B cell (primary cell): ENCODE data around the gene BUB1B. TPM values are rescaled to one million over a fixed set of nuclear protein-coding genes. Genes with fewer than 3 reads are reported as not detected.

Experiments
- ATAC-seq: fragments of 200-7000 bp; cut with Tn5 transposase; one replicate; pipeline ENCODE4 v1.10.0; 2021; ENCODE audit warnings: low read depth, mild to moderate bottlenecking, moderate number of reproducible peaks, moderate library complexity
- CTCF ChIA-PET: fragments of 350-600 bp; sonication (Branson Sonifier 250); formaldehyde crosslinking; loops from one replicate; lab custom pipeline; 2021; ENCODE audit warnings: antibody characterized with exemption, inconsistent platforms; lab: Charles Lee
- POLR2A ChIA-PET: fragments of 350-600 bp; sonication (Branson Sonifier 250); formaldehyde crosslinking; loops from one replicate; lab custom pipeline; 2021; ENCODE audit warnings: antibody characterized with exemption; lab: Charles Lee
- DNase-seq: peaks from one replicate; pipeline ENCODE4 v3.0.0; 2013
- H2AFZ ChIP-seq: 2 replicates; pipeline ENCODE4 v1.6.1; 2012; ENCODE audit warnings: mild to moderate bottlenecking, low read depth, low read length; ENCODE audit not compliant: insufficient read depth, poor library complexity, severe bottlenecking
- H3K27ac ChIP-seq, 2 donors: 1 replicate in 1 of 2; 2 replicates in 1 of 2; pipeline ENCODE4 v1.5.1; 2012 to 2013; ENCODE audit warnings: low read length in 2 of 2, mild to moderate bottlenecking in 2 of 2, moderate library complexity in 1 of 2
- H3K27me3 ChIP-seq, 4 experiments: fragments of 200-600 bp in 1 of 4; sonication (generic) in 1 of 4; replicated peaks in 1 of 4; 1 replicate in 2 of 4; 2 replicates in 2 of 4; pipeline versions ENCODE4 v1.6.1 to v1.7.0; 2013 to 2016; ENCODE audit warnings: low read length in 3 of 4, mild to moderate bottlenecking in 2 of 4, mixed read lengths in 1 of 4, moderate library complexity in 1 of 4; ENCODE audit not compliant: insufficient read depth in 4 of 4, control insufficient read depth in 3 of 4; ENCODE audit errors: control extremely low read depth in 1 of 4
- H3K36me3 ChIP-seq, 2 experiments: replicated peaks in 1 of 2; 1 replicate in 1 of 2; 2 replicates in 1 of 2; pipeline versions ENCODE4 v1.6.1 to v1.7.1; 2013; ENCODE audit warnings: low read length in 1 of 2; ENCODE audit not compliant: insufficient read depth in 2 of 2, control insufficient read depth in 1 of 2; ENCODE audit errors: control extremely low read depth in 1 of 2, extremely low read depth in 1 of 2
- H3K4me1 ChIP-seq, 2 donors: fragments of 200-600 bp in 1 of 2; sonication (generic) in 1 of 2; 1 replicate in 1 of 2; 2 replicates in 1 of 2; pipeline versions ENCODE4 v1.5.1 to v1.6.1; 2013 to 2017; ENCODE audit warnings: low read length in 2 of 2; ENCODE audit not compliant: control insufficient read depth in 2 of 2, insufficient read depth in 2 of 2
- H3K4me2 ChIP-seq: replicated peaks from 2 replicates; pipeline ENCODE3; 2012; ENCODE audit warnings: mild to moderate bottlenecking, low read depth, low read length; ENCODE audit not compliant: poor library complexity, severe bottlenecking
- H3K4me3 ChIP-seq, 5 experiments: fragments of 200-600 bp in 1 of 5; sonication (generic) in 1 of 5; 1 replicate in 3 of 5; 2 replicates in 2 of 5; pipeline versions ENCODE4 v1.5.1 to v1.7.0; 2011 to 2016; ENCODE audit warnings: low read length in 4 of 5, mild to moderate bottlenecking in 4 of 5, low read depth in 2 of 5, control low read depth in 1 of 5, moderate library complexity in 1 of 5; ENCODE audit not compliant: insufficient read depth in 1 of 5; ENCODE audit errors: control extremely low read depth in 1 of 5, extremely low read depth in 1 of 5
- H3K79me2 ChIP-seq: fragments of 200-600 bp; sonication (generic); one replicate; pipeline ENCODE4 v1.6.0; 2016; ENCODE audit warnings: low read length; ENCODE audit not compliant: control insufficient read depth, insufficient read depth
- H3K9ac ChIP-seq: fragments of 200-600 bp; sonication (generic); 2 replicates; pipeline ENCODE4 v1.6.1; 2017; ENCODE audit warnings: mild to moderate bottlenecking, low read length, moderate library complexity
- H3K9me3 ChIP-seq, 3 donors: one replicate each; pipeline versions ENCODE4 v1.6.1 to v1.7.1; 2013; ENCODE audit warnings: low read length in 2 of 3; ENCODE audit not compliant: control insufficient read depth in 2 of 3, insufficient read depth in 1 of 3; ENCODE audit errors: control extremely low read depth in 1 of 3
- H4K20me1 ChIP-seq: 2 replicates; pipeline ENCODE4 v1.6.0; 2012; ENCODE audit warnings: mild to moderate bottlenecking, low read length; ENCODE audit not compliant: insufficient read depth, control insufficient read depth, poor library complexity, severe bottlenecking
- H3K27ac Mint-ChIP-seq: one replicate; pipeline ENCODE4 v1.8.0; 2021; ENCODE audit warnings: mixed read lengths
- H3K27me3 Mint-ChIP-seq: one replicate; pipeline ENCODE4 v1.8.0; 2021; ENCODE audit warnings: mixed read lengths
- H3K4me1 Mint-ChIP-seq: one replicate; pipeline ENCODE4 v1.8.0; 2021; ENCODE audit warnings: mixed read lengths
- H3K4me3 Mint-ChIP-seq: one replicate; pipeline ENCODE4 v1.8.0; 2021; ENCODE audit warnings: mixed read lengths
- H3K9me3 Mint-ChIP-seq: one replicate; pipeline ENCODE4 v1.8.0; 2022; ENCODE audit warnings: mixed read lengths; ENCODE audit not compliant: insufficient read depth
- EZH2 ChIP-seq: IDR thresholded peaks from 2 replicates; pipeline ENCODE4 v1.6.1; 2012; ENCODE audit warnings: borderline replicate concordance, low read depth, mild to moderate bottlenecking, moderate library complexity, low read length; ENCODE audit not compliant: insufficient read depth, poor library complexity, severe bottlenecking
- WGBS: methylation state at CpG from one replicate; pipeline ENCODE4 v1.1.5; 2013; ENCODE audit warnings: missing lambda C conversion rate; ENCODE audit not compliant: insufficient coverage; 5-methylcytosine and 5-hydroxymethylcytosine counted together
- intact Hi-C: fragments of 100-400 bp; cut with micrococcal nuclease; formaldehyde crosslinking; loops from one replicate; pipeline ENCODE4 v1.10.0; 2022
- polyA plus RNA-seq: library from polyadenylated mRNA; depleted of rRNA; stranded (reverse); fragments of >200 nt; gene quantifications from 2 replicates; pipeline ENCODE4 v1.2.3, GENCODE V29; 2012
- total RNA-seq, 2 donors: library from RNA; stranded (reverse); fragments of 120-200 nt in 1 of 2; gene quantifications; 1 replicate in 1 of 2; 2 replicates in 1 of 2; pipeline versions ENCODE4 v1.2.3 to v1.2.4, GENCODE V29; 2013 to 2022
- TF ChIP-seq, protein P1 (sequence below): fragments of 200-600 bp; IDR thresholded peaks from one replicate; pipeline ENCODE4 v1.8.0; 2022; ENCODE audit warnings: antibody characterized with exemption, mild to moderate bottlenecking

BUB1B gene
- total and polyA plus RNA-seq, 2 donors (not counting 1 experiment from before 2014, with no cell fraction given), result 0.70 to 4.4 TPM

- H3K9me3 Mint-ChIP-seq, result no peaks in the 10 kb centered on the region
- intact Hi-C loops, result loop anchor here (1.0 to 5.0 kb wide), 7 partner anchors 52 to 373 kb away; partner anchors contain the start of genes BMF, GPR176, INAFM2 and SRP14
- Histone ChIP-seq H3K36me3 (no peaks in the 10 kb centered on the region), H3K9ac (no peak overlapping the region), H2AFZ (peak overlapping the region; percentile 84), H3K27me3 (no peaks in the 10 kb centered on the region), H3K79me2 (peaks cover 16% of the 10 kb centered on the region), H3K9me3 (no peaks in the 10 kb centered on the region), H3K4me2 (peak overlapping the region; percentile 86), H3K4me3 (no peak overlapping the region), H4K20me1 (no peaks in the 10 kb centered on the region), H3K4me1 (peaks cover 10 to 14% of the 10 kb centered on the region in 2 donors), H3K27ac (no peak overlapping the region)
- ATAC-seq (no peak), DNase-seq (no peak)
- H3K27me3 Mint-ChIP-seq, result no peaks in the 10 kb centered on the region
- H3K4me3 Mint-ChIP-seq, result no peak overlapping the region
- TF ChIP-seq, protein P1, sequence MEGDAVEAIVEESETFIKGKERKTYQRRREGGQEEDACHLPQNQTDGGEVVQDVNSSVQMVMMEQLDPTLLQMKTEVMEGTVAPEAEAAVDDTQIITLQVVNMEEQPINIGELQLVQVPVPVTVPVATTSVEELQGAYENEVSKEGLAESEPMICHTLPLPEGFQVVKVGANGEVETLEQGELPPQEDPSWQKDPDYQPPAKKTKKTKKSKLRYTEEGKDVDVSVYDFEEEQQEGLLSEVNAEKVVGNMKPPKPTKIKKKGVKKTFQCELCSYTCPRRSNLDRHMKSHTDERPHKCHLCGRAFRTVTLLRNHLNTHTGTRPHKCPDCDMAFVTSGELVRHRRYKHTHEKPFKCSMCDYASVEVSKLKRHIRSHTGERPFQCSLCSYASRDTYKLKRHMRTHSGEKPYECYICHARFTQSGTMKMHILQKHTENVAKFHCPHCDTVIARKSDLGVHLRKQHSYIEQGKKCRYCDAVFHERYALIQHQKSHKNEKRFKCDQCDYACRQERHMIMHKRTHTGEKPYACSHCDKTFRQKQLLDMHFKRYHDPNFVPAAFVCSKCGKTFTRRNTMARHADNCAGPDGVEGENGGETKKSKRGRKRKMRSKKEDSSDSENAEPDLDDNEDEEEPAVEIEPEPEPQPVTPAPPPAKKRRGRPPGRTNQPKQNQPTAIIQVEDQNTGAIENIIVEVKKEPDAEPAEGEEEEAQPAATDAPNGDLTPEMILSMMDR, result no peak
- no peak for TF ChIP-seq EZH2
- POLR2A ChIA-PET, result interaction anchor here (1.0 kb wide), 1 partner anchor 106 kb away, joined by 3 read pairs; no protein-coding TSS in a partner anchor
- peaks cover 5% of the 10 kb centered on the region for H3K4me1 Mint-ChIP-seq
- CTCF ChIA-PET, result interaction anchor here (0.7 to 2.7 kb wide), 7 partner anchors 53 to 124 kb away, joined by 3 to 9 read pairs (median 4); no protein-coding TSS in a partner anchor
- H3K27ac Mint-ChIP-seq, result no peak overlapping the region
- no CpG with 5 or more reads among the region's 3 CpGs for WGBS
Measured at GRCh38 chr15:40160021-40160420, 848 bp upstream of the BUB1B start.

DNA sequence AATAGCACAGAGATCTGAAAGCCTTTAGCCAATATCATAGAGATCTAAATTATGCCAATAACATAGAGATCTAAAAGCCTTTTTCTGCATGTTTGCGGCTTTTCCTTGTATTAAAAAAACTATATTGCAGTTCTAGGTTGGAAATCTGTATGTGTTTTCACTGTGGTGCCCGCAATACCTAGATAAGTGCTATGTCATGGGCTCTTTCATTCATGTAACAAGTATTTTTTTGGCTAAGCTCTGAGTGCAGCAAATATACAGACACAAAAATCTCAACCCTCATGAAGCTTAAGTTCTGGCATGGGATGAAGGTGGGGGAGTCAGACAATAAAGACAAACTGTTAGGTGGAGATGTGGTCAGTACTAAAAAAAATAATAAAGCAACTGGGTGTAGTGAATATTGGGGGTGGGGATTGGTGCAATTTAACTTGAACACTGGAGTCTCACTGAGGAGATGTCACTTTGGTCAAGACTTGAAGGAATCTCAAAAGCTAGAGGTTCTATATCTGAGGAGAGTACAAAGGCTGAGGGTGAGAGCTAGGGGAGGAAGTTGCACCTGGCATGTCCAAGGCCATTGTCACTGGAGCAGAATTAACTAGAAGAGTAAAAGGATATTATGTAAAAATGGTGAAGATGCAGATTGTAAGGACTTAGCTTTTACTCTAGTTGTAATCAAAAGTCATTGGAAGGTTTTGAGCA, 973 bp downstream of the BUB1B start:
- no peaks in the 10 kb centered on the region for H3K27me3 ChIP-seq
- H3K4me3 ChIP-seq, result peak overlapping the region in 1 of 5 experiments; percentile 74
- DNase-seq (no peak), ATAC-seq (no peak)
- intact Hi-C loops, result loop anchor here (2.0 to 5.0 kb wide), 4 partner anchors 115 to 375 kb away; partner anchors contain the start of genes GPR176 and INAFM2
- H3K4me1 ChIP-seq, result peaks cover 10 to 14% of the 10 kb centered on the region in 2 donors
- H3K4me2 ChIP-seq, result peak overlapping the region; percentile 86
- peak overlapping the region; percentile 84 for H2AFZ ChIP-seq
- H3K9me3 ChIP-seq, result no peaks in the 10 kb centered on the region
- no peaks in the 10 kb centered on the region for H3K36me3 ChIP-seq
- no peak overlapping the region for H3K27ac Mint-ChIP-seq
- TF ChIP-seq, protein P1, result no peak
- TF ChIP-seq EZH2, result no peak
- H4K20me1 ChIP-seq, result no peaks in the 10 kb centered on the region
- peaks cover 11% of the 10 kb centered on the region for H3K4me1 Mint-ChIP-seq
- H3K27ac ChIP-seq, result no peak overlapping the region
- WGBS, result no CpG with 5 or more reads among the region's 2 CpGs
- no peak overlapping the region for H3K9ac ChIP-seq
- no peaks in the 10 kb centered on the region for H3K9me3 Mint-ChIP-seq
- ChIA-PET CTCF (interaction anchor here (0.6 to 2.1 kb wide), 7 partner anchors 12 to 116 kb away, joined by 3 to 9 read pairs (median 4); no protein-coding TSS in a partner anchor), POLR2A (no interaction called here)
- no peak overlapping the region for H3K4me3 Mint-ChIP-seq
- peaks cover 16% of the 10 kb centered on the region for H3K79me2 ChIP-seq
- no peaks in the 10 kb centered on the region for H3K27me3 Mint-ChIP-seq
